HepG2 (cell line): ENCODE measurements around the gene USP30. TPM values are rescaled to one million over a fixed set of nuclear protein-coding genes. Genes with fewer than 3 reads are reported as not detected.
A peak's percentile ranks its signal among the peaks of the same experiment; 100 is the strongest.

ENCODE experiments used
- ATF2 ChIP-seq: sonication (generic); formaldehyde crosslinking; IDR thresholded peaks from 2 replicates; pipeline ENCODE4 v1.4.0; 2020; ENCODE audit warnings: missing genetic modification reagents
- ATF4 ChIP-seq, 2 experiments: fragments of 450-650 bp in 1 of 2; sonication (generic) in 1 of 2; formaldehyde crosslinking; IDR thresholded peaks; 2 replicates each; pipeline versions ENCODE4 v1.5.0 to v1.8.0; 2020 to 2022; ENCODE audit warnings: mild to moderate bottlenecking in 1 of 2, missing genetic modification reagents in 1 of 2
- CTCF ChIP-seq: sonication (generic); formaldehyde crosslinking; IDR thresholded peaks from 2 replicates; pipeline ENCODE4 v1.5.0; 2020; ENCODE audit warnings: mild to moderate bottlenecking, missing genetic modification reagents, moderate library complexity
- EHMT2 ChIP-seq: fragments of 200-600 bp; sonication (generic); IDR thresholded peaks from 2 replicates; pipeline ENCODE4 v1.7.0; 2017; ENCODE audit warnings: antibody characterized with exemption, low read depth, low read length, borderline replicate concordance
- HNRNPL ChIP-seq: fragments of 200-400 bp; formaldehyde crosslinking; IDR thresholded peaks from 2 replicates; pipeline ENCODE4 v1.6.1; 2017; ENCODE audit warnings: mild to moderate bottlenecking, low read depth, low read length
- KDM6A ChIP-seq: IDR thresholded peaks from 2 replicates; pipeline ENCODE4 v1.6.1; 2016; ENCODE audit warnings: low read depth
- MED8 ChIP-seq: sonication (generic); formaldehyde crosslinking; IDR thresholded peaks from 2 replicates; pipeline ENCODE4 v1.8.1; 2023; ENCODE audit warnings: mild to moderate bottlenecking, missing genetic modification reagents; ENCODE audit not compliant: insufficient replicate concordance
- PCBP1 ChIP-seq: fragments of 200-400 bp; formaldehyde crosslinking; IDR thresholded peaks from 2 replicates; pipeline ENCODE4 v1.6.1; 2017; ENCODE audit warnings: mild to moderate bottlenecking, low read depth, low read length, borderline replicate concordance
- RBFOX2 ChIP-seq: fragments of 200-400 bp; formaldehyde crosslinking; IDR thresholded peaks from 2 replicates; pipeline ENCODE4 v1.6.1; 2017; ENCODE audit warnings: low read depth, mild to moderate bottlenecking, low read length
- REL ChIP-seq: sonication (generic); formaldehyde crosslinking; conservative IDR thresholded peaks from 2 replicates; pipeline ENCODE4 v1.8.0; 2022; ENCODE audit warnings: mild to moderate bottlenecking, missing genetic modification reagents, moderate library complexity
- RORA ChIP-seq: sonication (generic); formaldehyde crosslinking; IDR thresholded peaks from 2 replicates; pipeline ENCODE4 v1.5.0; 2020; ENCODE audit warnings: mild to moderate bottlenecking, missing genetic modification reagents, moderate library complexity
- SIN3B ChIP-seq: fragments of 150-350 bp; IDR thresholded peaks from 2 replicates; pipeline ENCODE4 v1.6.1; 2014; ENCODE audit warnings: low read length
- SRSF9 ChIP-seq: fragments of 200-400 bp; formaldehyde crosslinking; IDR thresholded peaks from 2 replicates; pipeline ENCODE4 v1.6.1; 2018; ENCODE audit warnings: borderline replicate concordance, mild to moderate bottlenecking, low read depth, low read length; ENCODE audit not compliant: insufficient read depth, poor library complexity, severe bottlenecking
- TCF12 ChIP-seq, 2 experiments: fragments of 450-650 bp in 1 of 2; sonication (generic) in 1 of 2; formaldehyde crosslinking in 1 of 2; IDR thresholded peaks; 2 replicates each; pipeline versions ENCODE4 v1.6.1 to v1.8.0; 2017 to 2022; ENCODE audit warnings: antibody characterized with exemption in 1 of 2, mild to moderate bottlenecking in 1 of 2, missing genetic modification reagents in 1 of 2, moderate library complexity in 1 of 2
- ZNF224 ChIP-seq: sonication (generic); formaldehyde crosslinking; IDR thresholded peaks from 2 replicates; pipeline ENCODE4 v1.5.0; 2020; ENCODE audit warnings: mild to moderate bottlenecking, missing genetic modification reagents
- ZNF512B ChIP-seq: sonication (generic); formaldehyde crosslinking; IDR thresholded peaks from 2 replicates; pipeline ENCODE4 v1.5.1; 2020; ENCODE audit warnings: missing genetic modification reagents, mild to moderate bottlenecking, borderline replicate concordance
- ZNF552 ChIP-seq: sonication (generic); formaldehyde crosslinking; IDR thresholded peaks from 2 replicates; pipeline ENCODE4 v1.9.0; 2022; ENCODE audit warnings: missing genetic modification reagents, mild to moderate bottlenecking, borderline replicate concordance
- ZNF816 ChIP-seq: sonication (generic); formaldehyde crosslinking; IDR thresholded peaks from 2 replicates; pipeline ENCODE4 v1.8.0; 2022; ENCODE audit warnings: missing genetic modification reagents, mild to moderate bottlenecking, borderline replicate concordance
- polyA plus RNA-seq, 8 experiments: library from polyadenylated mRNA; depleted of rRNA in 3 of 8; stranded (reverse) in 7 of 8; unstranded in 1 of 8; fragments of >200 nt; fragmentation: Illumina TruSeq in 4 of 8; extraction: Trizol in 4 of 8; gene quantifications; 2 replicates each; pipeline versions ENCODE4 v1.2.1 to v1.2.3, GENCODE V29; 2011 to 2016; ENCODE audit warnings: low read depth in 4 of 8, missing spikeins in 1 of 8, mixed read lengths in 1 of 8; ENCODE audit not compliant: insufficient read depth in 1 of 8
- total RNA-seq, 5 experiments: library from RNA; depleted of rRNA; stranded (reverse); fragments of >200 nt; fragmentation: Illumina TruSeq; extraction: Trizol; gene quantifications; 2 replicates each; pipeline ENCODE4 v1.2.3, GENCODE V29; 2016; ENCODE audit warnings: low read depth in 1 of 5

Gene USP30
- total and polyA plus RNA-seq, 2 of the 13 experiments (the other 11 are each of a cell fraction or from before 2014, with no cell fraction given): 11.2 to 20.8 TPM

- TF ChIP-seq CTCF (CRISPR knock-in tag) (0 out of 2 replicates have a peak, but pooled peaks have one; percentile 30), RBFOX2 (peak; percentile 81), ATF2 (peak; percentile 81), SIN3B (peak; percentile 96), ZNF224 (peak; percentile 61; the same call in 1 of the 2 replicates), RORA (CRISPR knock-in tag) (no peak), SRSF9 (no peak), REL (CRISPR knock-in tag) (peak; percentile 20; the same call in 1 of the 2 replicates), ZNF512B (no peak), ZNF816 (CRISPR knock-in tag) (peak; percentile 89), HNRNPL (no peak), PCBP1 (no peak), TCF12 (IDR thresholded peaks at IDR 0.05) (no peak), TCF12 (CRISPR knock-in tag; IDR thresholded peaks at IDR 0.05) (0 out of 2 replicates have a peak, but pooled peaks have one; percentile 66), KDM6A (CRISPR knock-in tag) (no peak), ATF4 (CRISPR knock-in tag; IDR thresholded peaks at IDR 0.05) (peak in 1 of 2 experiments; percentile 57; a peak in 2 of 4 replicates), ZNF552 (CRISPR knock-in tag) (no peak), MED8 (CRISPR knock-in tag) (no peak), EHMT2 (peak; percentile 76; the same call in 1 of the 2 replicates)
These were observed at the start of gene USP30 (continued) for GRCh38 chr12:109052414-109053323.
